HT1080 (cell line): Measurements from ENCODE around the gene AGA. TPM values are rescaled to one million over a fixed set of nuclear protein-coding genes. Genes with fewer than 3 reads are reported as not detected.

Experiments used
- DNase-seq: peaks from one replicate; pipeline ENCODE4 v3.0.0-alpha.2; 2015; ENCODE audit warnings: low read depth
- polyA plus RNA-seq, 2 experiments: library from polyadenylated mRNA; depleted of rRNA; stranded (reverse); fragments of >200 nt; gene quantifications; 2 replicates each; pipeline ENCODE4 v1.2.3, GENCODE V29; 2015
- total RNA-seq: library from RNA; depleted of rRNA; stranded (reverse); fragments of >200 nt; shearing (Covaris generic); gene quantifications from 2 replicates; pipeline ENCODE4 v1.2.3, GENCODE V29; 2014; rRNA removed

AGA gene
- 10.4 and 14.0 TPM in 2 replicates for total RNA-seq
- 14.2 and 18.0 TPM in 2 replicates for polyA plus RNA-seq (2015; cell fraction: cytosol; rRNA removed)
- 21.4 and 22.7 TPM in 2 replicates for polyA plus RNA-seq (2015; cell fraction: nucleus; rRNA removed)

DNA sequence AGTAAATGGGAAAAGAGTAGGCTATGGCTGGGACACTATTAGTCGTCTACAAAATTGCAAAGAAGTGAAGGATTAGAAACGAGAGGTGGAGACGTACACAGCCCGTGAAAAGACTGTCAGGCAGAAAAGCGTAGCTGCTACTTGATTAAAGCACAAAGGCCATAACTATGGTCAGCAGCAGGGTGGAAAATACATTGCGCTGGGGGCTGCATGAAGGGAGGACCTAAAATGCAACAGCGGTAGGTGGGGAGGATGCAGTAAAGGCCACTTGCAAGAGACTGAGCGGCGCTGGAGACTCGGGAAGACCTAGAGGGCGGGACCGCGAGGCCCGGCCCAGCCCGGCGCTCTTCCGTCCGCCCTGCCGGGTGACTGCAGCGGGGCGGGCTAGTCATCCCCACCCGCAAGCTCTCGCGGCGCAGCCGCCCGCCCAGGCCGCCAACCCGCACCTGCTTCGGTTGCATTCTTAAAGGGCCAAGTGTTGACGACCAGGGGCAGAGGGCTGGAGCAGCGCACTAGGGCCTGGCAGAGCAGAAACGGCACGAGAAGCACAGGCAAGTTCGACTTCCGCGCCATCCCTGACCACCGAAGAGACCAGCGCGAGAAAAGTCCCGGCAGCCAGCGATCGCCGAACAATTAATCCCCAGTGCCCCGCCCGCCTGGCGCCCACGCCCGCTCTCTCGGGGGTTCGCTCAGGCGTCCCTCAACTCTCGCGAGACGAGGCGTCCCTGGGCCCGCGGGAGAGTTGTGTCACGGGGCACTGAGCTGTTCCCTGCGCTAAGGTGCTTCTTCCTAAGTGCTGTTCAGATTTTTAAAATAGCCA lies at the start of gene AGA:
Gene AGA, minus strand, starts transcription at position 635 of the 820 bp plus-strand sequence. Its CDS starts 62 bp downstream, at position 573.
- DNase-seq = peak; percentile 93

GRCh38 chr4:177492022-177492421 lies 49.8 kb upstream of the AGA start:
- DNase-seq = peak; percentile 28

- no peak for DNase-seq
These were observed 48.5 kb upstream of the AGA start for GRCh38 chr4:177490769-177491168.

DNA sequence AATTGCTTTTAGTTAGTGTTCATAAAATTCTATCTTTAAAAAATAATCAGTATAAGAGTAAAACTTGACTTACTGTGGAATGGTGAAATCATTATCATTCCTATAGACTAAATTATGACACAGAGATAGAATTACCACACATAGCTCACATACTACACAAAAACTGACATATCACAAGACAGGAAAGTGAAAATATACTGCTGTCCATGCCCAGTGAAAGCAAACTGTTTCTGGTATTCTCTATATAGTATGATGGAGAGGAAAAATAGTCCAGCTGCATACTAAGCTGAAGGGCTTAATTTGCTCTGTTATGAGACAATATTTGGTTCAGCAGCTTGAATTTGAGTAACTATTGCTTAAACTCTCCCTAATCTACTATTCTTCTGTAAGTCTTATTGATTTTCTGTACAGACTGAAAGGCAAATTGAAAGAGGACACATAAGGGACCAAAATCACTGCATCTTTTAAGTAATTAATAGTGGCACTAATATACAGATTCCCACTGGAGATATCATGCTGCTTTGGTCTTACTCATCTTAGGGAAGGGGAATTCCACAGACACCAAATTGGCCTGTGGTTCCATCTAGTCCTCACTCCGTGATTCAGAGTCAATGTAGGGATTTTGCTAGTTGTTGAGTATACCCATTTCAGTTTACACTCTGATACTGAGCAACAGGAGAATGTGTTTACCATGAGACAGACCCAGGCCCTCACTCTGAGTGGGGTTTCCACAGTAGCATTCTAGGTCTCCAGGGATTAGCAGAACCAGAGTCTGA lies 47.4 kb upstream of the AGA start:
- no peak for DNase-seq

GRCh38 chr4:177487977-177488376 lies 45.7 kb upstream of the AGA start:
- DNase-seq = peak; percentile 7

- DNase-seq = peak; percentile 89
These were observed 43.3 kb upstream of the AGA start for GRCh38 chr4:177485528-177485927.

DNA sequence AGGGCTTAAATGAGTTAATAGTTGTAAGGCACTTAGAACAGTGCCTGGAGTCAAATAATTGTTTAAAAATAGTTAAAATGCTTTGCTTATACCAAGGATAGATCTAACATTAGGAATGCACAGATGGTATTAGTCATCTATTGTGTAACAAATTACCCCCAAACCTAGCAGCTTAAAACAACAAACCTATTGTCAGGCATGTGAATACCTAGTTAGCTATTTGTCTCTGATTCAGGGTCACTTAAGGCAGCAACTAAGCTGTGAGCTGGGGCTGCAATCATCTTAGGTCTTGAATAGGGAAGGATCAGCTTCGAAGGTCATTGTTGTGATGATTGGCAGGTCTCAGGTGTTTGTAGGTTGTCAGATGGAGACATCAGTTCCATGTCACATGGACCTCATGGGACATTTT lies 42.4 kb upstream of the AGA start:
- peak; percentile 93 for DNase-seq

- no peak for DNase-seq
These were observed 41.5 kb upstream of the AGA start for GRCh38 chr4:177483760-177484159.

DNA sequence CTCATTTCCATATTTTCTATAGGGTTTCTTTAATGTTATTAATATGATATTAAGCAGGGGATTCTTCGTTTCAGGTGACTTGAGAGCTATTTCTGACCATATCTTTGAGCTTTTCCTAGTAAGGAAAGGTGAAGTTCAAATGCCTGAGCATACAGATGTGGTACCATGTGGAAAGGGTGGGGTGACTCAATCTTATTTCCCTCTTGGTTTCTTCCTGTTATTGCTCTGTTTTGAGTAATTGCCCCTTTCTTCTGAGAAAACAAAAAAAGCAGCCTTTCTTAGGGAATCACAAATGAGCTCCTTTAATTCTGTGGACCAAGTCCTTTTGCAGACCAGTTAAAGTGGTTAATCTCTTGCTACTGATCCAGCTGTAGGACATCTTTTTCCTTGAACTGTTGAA lies 41.0 kb upstream of the AGA start:
- peak; percentile 51 for DNase-seq

DNA sequence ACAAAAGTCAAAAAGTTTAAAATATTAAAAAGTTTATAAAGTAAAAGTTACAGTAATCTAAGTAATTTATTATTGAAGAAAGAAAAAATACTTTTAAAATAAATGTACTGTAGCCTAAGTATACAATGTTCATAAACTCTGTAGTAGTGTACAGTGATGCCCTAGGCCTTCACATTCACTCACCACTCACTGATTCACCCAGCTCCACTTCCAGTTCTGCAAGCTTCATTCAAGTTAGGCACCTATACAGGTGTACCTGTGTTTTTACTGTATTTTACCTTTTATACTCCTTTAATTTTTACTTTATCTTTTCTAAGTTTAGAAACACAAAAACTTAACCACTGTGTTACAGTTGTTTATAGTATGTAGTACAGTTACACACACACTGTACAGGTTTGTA lies 40.1 kb upstream of the AGA start:
- no peak for DNase-seq

GRCh38 chr4:177480795-177481194 lies 38.6 kb upstream of the AGA start:
- peak; percentile 42 for DNase-seq

GRCh38 chr4:177479063-177479462 lies 36.8 kb upstream of the AGA start:
- DNase-seq = no peak

DNA sequence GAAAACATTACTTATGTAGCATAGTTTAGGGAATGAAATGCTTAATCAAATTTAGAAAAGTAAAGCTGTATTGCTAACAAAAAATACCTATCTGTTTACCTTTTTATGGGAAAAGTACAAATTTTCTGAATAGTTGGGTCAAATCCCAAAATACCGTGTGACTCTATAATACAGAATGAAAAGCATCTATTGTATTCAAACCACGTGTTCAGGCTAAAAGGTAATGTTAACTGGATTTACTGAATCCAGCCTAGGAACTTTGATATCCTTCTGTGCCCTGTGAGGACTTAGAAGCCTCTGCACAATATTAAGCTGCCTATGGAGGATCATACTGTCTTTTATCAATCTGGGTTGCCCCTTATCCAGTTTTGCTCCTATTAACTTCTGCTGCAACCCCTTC lies 36.3 kb upstream of the AGA start:
- no peak for DNase-seq

GRCh38 chr4:177473991-177474390 lies 31.8 kb upstream of the AGA start:
- no peak for DNase-seq

- DNase-seq = no peak
These were observed 21.8 kb upstream of the AGA start for GRCh38 chr4:177464026-177464425.

GRCh38 chr4:177461606-177462005 lies 19.4 kb upstream of the AGA start:
- DNase-seq = peak; percentile 15

DNA sequence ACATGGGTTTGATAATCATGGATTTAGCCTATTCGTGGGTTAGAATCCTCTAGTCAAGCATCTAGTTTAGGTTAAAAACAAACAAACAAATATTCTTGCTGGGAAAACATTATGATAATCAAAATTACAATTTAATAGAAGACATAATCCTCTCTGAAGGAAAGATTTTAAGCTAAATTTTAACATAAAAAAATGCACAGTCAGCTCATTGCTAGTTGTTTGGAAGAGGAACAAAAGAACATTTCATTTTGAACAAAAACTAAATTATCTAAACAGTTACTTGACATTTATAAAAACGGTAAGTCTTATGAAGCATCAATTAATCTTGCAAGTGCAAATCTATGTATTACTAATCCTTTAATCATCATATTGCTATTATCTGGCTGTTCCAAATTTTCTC lies 18.2 kb upstream of the AGA start:
- DNase-seq = no peak

GRCh38 chr4:177455561-177455970 lies 13.3 kb upstream of the AGA start:
- no peak for DNase-seq

DNA sequence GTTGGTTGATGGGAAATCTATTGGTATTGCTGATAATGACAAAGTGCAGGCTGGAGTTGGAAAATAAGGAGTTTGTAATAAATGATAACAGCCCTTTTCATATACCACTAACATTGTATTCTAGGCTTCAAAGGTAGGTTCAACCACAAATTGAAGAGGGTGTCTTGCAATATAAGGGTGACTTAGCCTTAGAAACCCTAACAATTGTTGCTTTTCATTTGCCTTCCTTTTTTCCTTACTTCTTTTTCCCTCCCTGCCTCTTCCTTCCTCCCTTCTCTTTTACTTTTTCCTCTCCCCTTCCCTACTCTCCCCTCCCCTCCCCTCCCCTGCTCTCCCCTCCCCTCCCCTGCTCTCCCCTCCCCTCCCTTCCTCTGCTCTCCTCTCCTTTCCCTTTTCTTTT lies 10.9 kb upstream of the AGA start:
- DNase-seq = no peak

GRCh38 chr4:177451108-177451500 lies 8.9 kb upstream of the AGA start:
- DNase-seq = no peak

DNA sequence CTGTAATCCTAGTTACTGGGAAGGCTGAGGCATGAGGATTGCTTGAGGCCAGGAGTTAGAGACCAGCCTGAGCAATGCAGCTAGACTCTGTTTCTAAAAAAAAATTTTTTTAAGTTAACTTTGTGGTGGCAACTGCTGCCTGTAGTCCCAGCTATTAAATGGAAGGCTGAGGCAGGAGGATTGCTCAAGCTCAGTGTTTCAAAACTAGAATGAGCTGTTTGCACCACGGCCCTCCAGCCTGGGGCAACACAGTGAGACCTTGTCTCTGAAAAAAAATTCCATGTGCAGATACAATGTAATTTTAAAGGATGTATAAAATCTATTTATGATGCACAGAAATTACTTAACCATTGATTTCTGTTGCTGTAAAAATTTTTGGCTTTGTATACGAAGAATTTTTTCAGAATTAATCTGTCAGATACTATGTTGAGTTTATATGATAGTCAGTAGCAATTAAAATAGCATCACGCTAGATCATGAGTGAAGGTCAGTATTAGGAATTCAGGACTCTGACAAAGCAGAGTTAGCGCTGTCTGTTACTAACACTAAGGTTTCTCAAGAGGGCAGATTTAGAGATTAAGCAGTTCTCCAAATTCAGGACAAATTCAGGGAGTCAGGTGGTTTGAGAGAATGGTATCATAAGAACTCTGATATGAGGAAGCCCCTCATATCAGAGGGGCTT lies 8.3 kb upstream of the AGA start:
- no peak for DNase-seq

DNA sequence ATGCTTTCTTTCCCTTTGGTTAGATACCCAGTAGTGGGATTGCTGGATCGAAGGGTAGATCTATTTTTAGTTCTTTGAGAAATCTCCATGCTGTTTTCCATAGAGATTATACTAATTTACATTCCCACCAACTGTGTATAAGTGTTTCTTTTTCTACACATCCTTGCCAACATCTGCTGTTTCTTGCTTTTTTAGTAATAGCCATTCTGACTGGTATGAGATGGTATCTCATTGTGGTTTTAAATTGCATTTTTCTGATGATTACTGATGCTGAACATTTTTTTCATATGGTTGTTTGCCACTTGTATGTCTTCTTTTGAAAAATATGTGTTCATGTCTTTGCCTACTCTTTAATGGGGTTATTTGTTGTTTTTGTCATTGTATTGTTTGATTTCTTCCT lies 6.6 kb upstream of the AGA start:
- peak; percentile 4 for DNase-seq
